K562 (cell line): Measurements from ENCODE around the gene AVPI1.

Experiments used
- CEBPB ChIP-seq: fragments of 450-650 bp; IDR thresholded peaks from 2 replicates; pipeline ENCODE4 v1.6.1; 2016; ENCODE audit warnings: missing genetic modification characterization, missing compliant biosample characterization
- EZH2 ChIP-seq: IDR thresholded peaks from 2 replicates; pipeline ENCODE4 v1.6.1; 2012; ENCODE audit warnings: low read depth, mild to moderate bottlenecking, inconsistent platforms, low read length, borderline replicate concordance
- GATA2 ChIP-seq: sonication (generic); formaldehyde crosslinking; IDR thresholded peaks from 2 replicates; pipeline ENCODE4 v1.4.0; 2020; ENCODE audit warnings: mild to moderate bottlenecking, missing genetic modification reagents
- MTF1 ChIP-seq: fragments of 250-450 bp; sonication (Bioruptor Pico); IDR thresholded peaks from 2 replicates; pipeline ENCODE4 v1.9.0; 2021; ENCODE audit warnings: moderate library complexity, mild to moderate bottlenecking, inconsistent platforms, borderline replicate concordance
- TAF15 ChIP-seq: fragments of 200-400 bp; formaldehyde crosslinking; IDR thresholded peaks from 2 replicates; pipeline ENCODE4 v1.6.1; 2017; ENCODE audit warnings: mild to moderate bottlenecking, low read depth, low read length, moderate library complexity
- ZC3H4 ChIP-seq: sonication (generic); formaldehyde crosslinking; IDR thresholded peaks from 2 replicates; pipeline ENCODE4 v1.9.0; 2021; ENCODE audit warnings: missing genetic modification reagents, borderline replicate concordance
- TF ChIP-seq, protein P1 (sequence below): conservative IDR thresholded peaks from 2 replicates; pipeline ENCODE4 v1.6.1; 2011; ENCODE audit warnings: low read depth, mild to moderate bottlenecking, low read length; ENCODE audit not compliant: control insufficient read depth
- TF ChIP-seq, protein P2 (sequence below): fragments of 450-650 bp; formaldehyde crosslinking; conservative IDR thresholded peaks from 2 replicates; pipeline ENCODE4 v1.4.0; 2022; ENCODE audit warnings: mild to moderate bottlenecking, missing genetic modification characterization
- TF ChIP-seq, protein P3 (sequence below), 2 experiments: IDR thresholded peaks; 2 replicates each; pipeline ENCODE4 v1.6.1; 2012; ENCODE audit warnings: improper control_type of control experiment in 2 of 2, low read depth in 2 of 2, low read length in 2 of 2, borderline replicate concordance in 1 of 2

DNA sequence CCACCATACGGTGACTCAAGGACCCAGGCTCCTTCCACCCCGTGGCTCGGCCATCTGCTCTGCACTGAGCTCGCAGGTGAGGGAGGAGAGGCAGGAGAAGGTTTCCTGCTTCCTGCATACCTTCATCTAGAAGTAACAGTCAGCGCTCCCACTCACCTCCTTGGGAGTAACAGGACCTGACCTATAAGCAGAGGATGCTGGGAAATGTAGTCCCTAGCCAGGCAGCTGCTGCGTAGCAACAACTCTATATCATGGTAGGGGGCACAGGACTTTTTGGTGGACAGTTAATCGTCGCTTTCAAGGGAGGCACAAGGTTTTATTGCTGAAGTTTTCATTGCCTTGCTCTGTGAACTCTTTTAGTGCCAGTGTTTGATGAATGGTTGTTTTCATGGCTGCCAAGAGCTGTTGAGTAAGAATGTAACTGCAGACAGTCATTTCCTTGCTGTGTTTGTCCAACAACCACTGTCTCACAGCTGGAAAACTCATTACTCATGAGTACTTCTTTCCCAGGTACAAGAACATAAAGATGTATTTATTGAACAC is 39.7 kb upstream of the AVPI1 start:
- TF ChIP-seq EZH2 (no peak), ZC3H4 (CRISPR knock-in tag) (no peak), CEBPB (tag) (peak; percentile 74), TAF15 (no peak), GATA2 (CRISPR knock-in tag) (no peak), MTF1 (CRISPR knock-in tag) (no peak)
- TF ChIP-seq, protein P1, sequence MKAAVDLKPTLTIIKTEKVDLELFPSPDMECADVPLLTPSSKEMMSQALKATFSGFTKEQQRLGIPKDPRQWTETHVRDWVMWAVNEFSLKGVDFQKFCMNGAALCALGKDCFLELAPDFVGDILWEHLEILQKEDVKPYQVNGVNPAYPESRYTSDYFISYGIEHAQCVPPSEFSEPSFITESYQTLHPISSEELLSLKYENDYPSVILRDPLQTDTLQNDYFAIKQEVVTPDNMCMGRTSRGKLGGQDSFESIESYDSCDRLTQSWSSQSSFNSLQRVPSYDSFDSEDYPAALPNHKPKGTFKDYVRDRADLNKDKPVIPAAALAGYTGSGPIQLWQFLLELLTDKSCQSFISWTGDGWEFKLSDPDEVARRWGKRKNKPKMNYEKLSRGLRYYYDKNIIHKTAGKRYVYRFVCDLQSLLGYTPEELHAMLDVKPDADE = no peak
- TF ChIP-seq, protein P2, sequence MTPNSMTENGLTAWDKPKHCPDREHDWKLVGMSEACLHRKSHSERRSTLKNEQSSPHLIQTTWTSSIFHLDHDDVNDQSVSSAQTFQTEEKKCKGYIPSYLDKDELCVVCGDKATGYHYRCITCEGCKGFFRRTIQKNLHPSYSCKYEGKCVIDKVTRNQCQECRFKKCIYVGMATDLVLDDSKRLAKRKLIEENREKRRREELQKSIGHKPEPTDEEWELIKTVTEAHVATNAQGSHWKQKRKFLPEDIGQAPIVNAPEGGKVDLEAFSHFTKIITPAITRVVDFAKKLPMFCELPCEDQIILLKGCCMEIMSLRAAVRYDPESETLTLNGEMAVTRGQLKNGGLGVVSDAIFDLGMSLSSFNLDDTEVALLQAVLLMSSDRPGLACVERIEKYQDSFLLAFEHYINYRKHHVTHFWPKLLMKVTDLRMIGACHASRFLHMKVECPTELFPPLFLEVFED = no peak
- TF ChIP-seq, protein P3, sequence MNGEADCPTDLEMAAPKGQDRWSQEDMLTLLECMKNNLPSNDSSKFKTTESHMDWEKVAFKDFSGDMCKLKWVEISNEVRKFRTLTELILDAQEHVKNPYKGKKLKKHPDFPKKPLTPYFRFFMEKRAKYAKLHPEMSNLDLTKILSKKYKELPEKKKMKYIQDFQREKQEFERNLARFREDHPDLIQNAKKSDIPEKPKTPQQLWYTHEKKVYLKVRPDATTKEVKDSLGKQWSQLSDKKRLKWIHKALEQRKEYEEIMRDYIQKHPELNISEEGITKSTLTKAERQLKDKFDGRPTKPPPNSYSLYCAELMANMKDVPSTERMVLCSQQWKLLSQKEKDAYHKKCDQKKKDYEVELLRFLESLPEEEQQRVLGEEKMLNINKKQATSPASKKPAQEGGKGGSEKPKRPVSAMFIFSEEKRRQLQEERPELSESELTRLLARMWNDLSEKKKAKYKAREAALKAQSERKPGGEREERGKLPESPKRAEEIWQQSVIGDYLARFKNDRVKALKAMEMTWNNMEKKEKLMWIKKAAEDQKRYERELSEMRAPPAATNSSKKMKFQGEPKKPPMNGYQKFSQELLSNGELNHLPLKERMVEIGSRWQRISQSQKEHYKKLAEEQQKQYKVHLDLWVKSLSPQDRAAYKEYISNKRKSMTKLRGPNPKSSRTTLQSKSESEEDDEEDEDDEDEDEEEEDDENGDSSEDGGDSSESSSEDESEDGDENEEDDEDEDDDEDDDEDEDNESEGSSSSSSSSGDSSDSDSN (IDR thresholded peaks at IDR 0.05; ENCODE audit: borderline replicate concordance in 1 of 2, low read depth in 2 of 2, low read length in 2 of 2) = no peak
